Measurements from ENCODE around the gene GOPC. TPM values are rescaled to one million over a fixed set of nuclear protein-coding genes. Genes with fewer than 3 reads are reported as not detected.

Gene GOPC
- total RNA-seq, 6 donors from 2014 or later = 8.4 to 34.8 (median 19.6) TPM

- Histone ChIP-seq H3K27ac (no peak overlapping the region), H3K4me3 (no peak overlapping the region), H3K4me1 (no peaks in the 10 kb centered on the region), H3K9me3 (no peaks in the 10 kb centered on the region), H3K36me3 (peaks cover 8 to 77% (median 29%) of the 10 kb centered on the region in 4 donors), H3K27me3 (no peaks in the 10 kb centered on the region)
- ATAC-seq (ENCODE audit: low FRiP score in 2 of 2) (no peak), DNase-seq (no peak)
- TF ChIP-seq EP300 (IDR thresholded peaks at IDR 0.05) (no peak), POLR2A (IDR thresholded peaks at IDR 0.05) (no peak), POLR2AphosphoS5 (IDR thresholded peaks at IDR 0.05) (no peak), CTCF (IDR thresholded peaks at IDR 0.05) (no peak)
- 0 to 86% methylated on average over 1 of the region's 1 CpG for WGBS, 2 donors
These were observed 33.4 kb downstream of the GOPC start for GRCh38 chr6:117568831-117569410.

- no peak for ATAC-seq (ENCODE audit: low FRiP score in 2 of 2)
These were observed 34.1 kb downstream of the GOPC start for GRCh38 chr6:117568247-117568646.

GRCh38 chr6:117564681-117565080 is 37.6 kb downstream of the GOPC start:
- 69 to 70% methylated on average over 1 of the region's 1 CpG for WGBS, 2 donors
- peaks cover 8 to 67% (median 25%) of the 10 kb centered on the region in 4 donors for H3K36me3 ChIP-seq

More at GRCh38 chr6:117568247-117568646, 34.1 kb downstream of the GOPC start:
- 94 to 98% methylated on average over 2 of the region's 2 CpGs for WGBS, 2 donors
- Histone ChIP-seq H3K36me3 (peaks cover 8 to 77% (median 26%) of the 10 kb centered on the region in 4 donors), H3K9me3 (no peaks in the 10 kb centered on the region), H3K4me1 (no peaks in the 10 kb centered on the region), H3K27me3 (no peaks in the 10 kb centered on the region), H3K4me3 (no peak overlapping the region), H3K27ac (no peak overlapping the region)
- DNase-seq = no peak
- TF ChIP-seq EP300 (IDR thresholded peaks at IDR 0.05) (no peak), CTCF (IDR thresholded peaks at IDR 0.05) (no peak), POLR2A (IDR thresholded peaks at IDR 0.05) (no peak), POLR2AphosphoS5 (IDR thresholded peaks at IDR 0.05) (no peak)

GRCh38 chr6:117561128-117561527 is 41.2 kb downstream of the GOPC start:
- no peaks in the 10 kb centered on the region for H3K9me3 ChIP-seq
- H3K4me1 ChIP-seq = no peaks in the 10 kb centered on the region
- no peak for DNase-seq
- WGBS, 2 donors = 76 to 87% methylated on average over 3 of the region's 3 CpGs
- no peak overlapping the region for H3K27ac ChIP-seq
- no peak overlapping the region for H3K4me3 ChIP-seq
- H3K36me3 ChIP-seq = peaks cover 0 to 34% (median 9%) of the 10 kb centered on the region in 4 donors
- no peak for TF ChIP-seq EP300 (IDR thresholded peaks at IDR 0.05)
- no peak for TF ChIP-seq POLR2AphosphoS5 (IDR thresholded peaks at IDR 0.05)
- TF ChIP-seq CTCF (IDR thresholded peaks at IDR 0.05) = no peak
- TF ChIP-seq POLR2A (IDR thresholded peaks at IDR 0.05) = no peak
- no peaks in the 10 kb centered on the region for H3K27me3 ChIP-seq
- ATAC-seq (ENCODE audit: low FRiP score in 2 of 2) = no peak

More at GRCh38 chr6:117564681-117565080, 37.6 kb downstream of the GOPC start:
- Histone ChIP-seq H3K4me1 (no peaks in the 10 kb centered on the region), H3K27ac (no peak overlapping the region), H3K27me3 (no peaks in the 10 kb centered on the region), H3K9me3 (no peaks in the 10 kb centered on the region), H3K4me3 (no peak overlapping the region)
- ATAC-seq (ENCODE audit: low FRiP score in 2 of 2) = no peak
- no peak for DNase-seq
- no peak for TF ChIP-seq CTCF (IDR thresholded peaks at IDR 0.05)
- no peak for TF ChIP-seq POLR2AphosphoS5 (IDR thresholded peaks at IDR 0.05)
- TF ChIP-seq POLR2A (IDR thresholded peaks at IDR 0.05) = no peak
- no peak for TF ChIP-seq EP300 (IDR thresholded peaks at IDR 0.05)

- ATAC-seq (ENCODE audit: low FRiP score in 2 of 2) (no peak), DNase-seq (no peak)
- H3K4me3 ChIP-seq = no peak overlapping the region
- H3K36me3 ChIP-seq = peaks cover 0 to 19% (median 7%) of the 10 kb centered on the region in 4 donors
- 67 to 84% methylated on average over 4 of the region's 4 CpGs for WGBS, 2 donors
- no peaks in the 10 kb centered on the region for H3K27me3 ChIP-seq
- no peak overlapping the region for H3K27ac ChIP-seq
- TF ChIP-seq POLR2AphosphoS5 (IDR thresholded peaks at IDR 0.05) = no peak
- H3K9me3 ChIP-seq = no peaks in the 10 kb centered on the region
- peaks cover 0 to 3% (median 3%) of the 10 kb centered on the region in 4 donors for H3K4me1 ChIP-seq
These were observed 43.0 kb downstream of the GOPC start for GRCh38 chr6:117559299-117559698.
